ENCODE data around the gene TFE3.

DNA sequence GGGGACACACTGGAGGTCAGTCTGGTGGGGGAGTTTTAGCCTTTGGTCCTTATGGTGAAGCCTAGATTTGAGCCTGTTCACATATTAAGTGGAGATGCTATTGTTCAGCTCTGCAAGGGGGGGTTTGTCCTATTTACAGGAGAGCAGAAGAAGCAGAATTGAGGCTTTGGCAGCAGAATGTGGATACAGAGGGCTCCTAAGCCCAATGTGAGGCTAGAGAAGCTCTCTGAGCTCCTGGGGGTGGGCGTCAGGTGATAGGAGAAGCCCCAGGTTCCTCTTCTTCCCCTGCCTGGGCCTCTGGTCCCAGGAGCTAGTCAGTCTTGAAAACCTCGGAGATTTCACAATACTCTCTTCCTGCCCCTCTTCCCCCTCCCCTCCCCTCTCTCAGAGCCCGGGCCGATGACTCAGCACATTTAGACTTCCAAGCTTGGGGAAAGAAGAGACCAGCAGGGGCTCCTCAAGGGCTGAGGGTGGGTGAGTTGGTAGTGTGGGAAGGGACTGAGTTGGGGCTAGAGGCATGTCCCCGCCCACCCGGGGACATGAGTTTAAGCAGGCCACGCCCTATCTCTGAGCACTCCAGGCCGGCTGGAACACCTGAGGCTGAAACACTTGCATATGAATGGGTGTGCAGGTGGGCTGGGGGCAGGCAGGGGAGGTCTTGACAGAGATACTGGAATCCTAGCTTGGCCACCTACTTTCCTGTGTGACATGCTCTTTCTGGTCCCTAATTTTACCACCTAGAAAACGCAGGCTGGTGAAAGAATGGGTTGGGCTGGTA, 3.4 kb downstream of the TFE3 start:
- TF ChIP-seq ESRRG (CRISPR knock-in tag; IDR thresholded peaks at IDR 0.05) (no peak), SNAI2 (CRISPR knock-in tag; IDR thresholded peaks at IDR 0.05) (no peak), ZFP30 (CRISPR knock-in tag; IDR thresholded peaks at IDR 0.05) (no peak), CREB5 (CRISPR knock-in tag; IDR thresholded peaks at IDR 0.05; ENCODE audit: low read depth) (no peak), ARNTL (CRISPR knock-in tag; IDR thresholded peaks at IDR 0.05; ENCODE audit: borderline replicate concordance, low read depth) (no peak)
- TF ChIP-seq, protein P1, sequence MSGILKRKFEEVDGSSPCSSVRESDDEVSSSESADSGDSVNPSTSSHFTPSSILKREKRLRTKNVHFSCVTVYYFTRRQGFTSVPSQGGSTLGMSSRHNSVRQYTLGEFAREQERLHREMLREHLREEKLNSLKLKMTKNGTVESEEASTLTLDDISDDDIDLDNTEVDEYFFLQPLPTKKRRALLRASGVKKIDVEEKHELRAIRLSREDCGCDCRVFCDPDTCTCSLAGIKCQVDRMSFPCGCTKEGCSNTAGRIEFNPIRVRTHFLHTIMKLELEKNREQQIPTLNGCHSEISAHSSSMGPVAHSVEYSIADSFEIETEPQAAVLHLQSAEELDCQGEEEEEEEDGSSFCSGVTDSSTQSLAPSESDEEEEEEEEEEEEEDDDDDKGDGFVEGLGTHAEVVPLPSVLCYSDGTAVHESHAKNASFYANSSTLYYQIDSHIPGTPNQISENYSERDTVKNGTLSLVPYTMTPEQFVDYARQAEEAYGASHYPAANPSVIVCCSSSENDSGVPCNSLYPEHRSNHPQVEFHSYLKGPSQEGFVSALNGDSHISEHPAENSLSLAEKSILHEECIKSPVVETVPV (CRISPR knock-in tag; IDR thresholded peaks at IDR 0.05), result no peak

All from SK-N-SH treated with all-trans-retinoic acid at 6 μM for 48 hours (cell line).